22Rv1 (cell line): ENCODE measurements around the gene PRKCG.

Experiments used
- CTCF ChIP-seq: fragments of 450-650 bp; IDR thresholded peaks from 2 replicates; pipeline ENCODE4 v1.5.1; 2017; ENCODE audit warnings: mild to moderate bottlenecking
- ZFX ChIP-seq: fragments of 450-650 bp; IDR thresholded peaks from 2 replicates; pipeline ENCODE4 v1.6.1; 2017; ENCODE audit warnings: antibody characterized with exemption, borderline replicate concordance

- TF ChIP-seq CTCF = no peak
- no peak for TF ChIP-seq ZFX
Observed at GRCh38 chr19:53936029-53936428, 54.0 kb downstream of the PRKCG start.
